Panc1 (cell line): ENCODE results near the gene PHKB. TPM values are rescaled to one million over a fixed set of nuclear protein-coding genes. Genes with fewer than 3 reads are reported as not detected.
"Not testable (repeated sequence)": the region's sequence is repeated elsewhere in the genome, so short reads cannot be mapped to it uniquely, and the experiment has no call there.

Experiments
- ATAC-seq: fragments of 200-7000 bp; cut with Tn5 transposase; 2 replicates; pipeline ENCODE4 v1.9.1; 2020; ENCODE audit warnings: mild to moderate bottlenecking, moderate library complexity
- BruUV-seq: library from RNA; stranded (reverse); fragments of 400-500 nt; replicated peaks from 2 replicates; lab custom pipeline; 2021; lab: Mats Ljungman, UMichigan
- CTCF ChIA-PET: fragments of 300-600 bp; sonication (Branson Sonifier 250); formaldehyde crosslinking; loops from one replicate; lab custom pipeline; 2022; ENCODE audit warnings: antibody characterized with exemption; lab: Charles Lee
- POLR2A ChIA-PET: fragments of 300-600 bp; sonication (Branson Sonifier 250); formaldehyde crosslinking; loops from one replicate; lab custom pipeline; 2022; ENCODE audit warnings: antibody characterized with exemption; lab: Charles Lee
- DNase-seq: peaks from one replicate; pipeline ENCODE4 v3.0.0-alpha.2; 2010; ENCODE audit warnings: low read depth, low spot score
- H3K27ac ChIP-seq: 2 replicates; pipeline ENCODE4 v1.5.1; 2011; ENCODE audit warnings: mild to moderate bottlenecking, low read length, inconsistent platforms
- H3K27me3 ChIP-seq: fragments of 200-500 bp; sonication (Bioruptor generic); 2 replicates; pipeline ENCODE4 v1.6.0; 2014; ENCODE audit warnings: low read length, inconsistent platforms; ENCODE audit not compliant: control insufficient read depth, insufficient read depth
- H3K36me3 ChIP-seq: fragments of 200-500 bp; sonication (Bioruptor generic); 2 replicates; pipeline ENCODE4 v1.5.1; 2014; ENCODE audit warnings: inconsistent platforms, mild to moderate bottlenecking, low read length, moderate library complexity; ENCODE audit not compliant: control insufficient read depth, insufficient read depth
- H3K4me1 ChIP-seq: 2 replicates; pipeline ENCODE4 v1.5.1; 2011; ENCODE audit warnings: inconsistent platforms, mild to moderate bottlenecking, low read length, moderate library complexity; ENCODE audit not compliant: control insufficient read depth, insufficient read depth
- H3K4me3 ChIP-seq, 2 experiments: 2 replicates each; pipeline ENCODE4 v1.5.1; 2011 to 2012; ENCODE audit warnings: low read depth in 2 of 2, low read length in 2 of 2, mild to moderate bottlenecking in 2 of 2, inconsistent platforms in 1 of 2, moderate library complexity in 1 of 2
- H3K9me3 ChIP-seq: fragments of 200-500 bp; sonication (Bioruptor generic); 2 replicates; pipeline ENCODE4 v1.5.1; 2014; ENCODE audit warnings: low read depth, mild to moderate bottlenecking, inconsistent platforms, low read length, moderate library complexity; ENCODE audit not compliant: control insufficient read depth, insufficient read depth
- POLR2AphosphoS5 ChIP-seq: IDR thresholded peaks from 2 replicates; pipeline ENCODE4 v1.6.1; 2012; ENCODE audit warnings: mild to moderate bottlenecking, low read depth, low read length, moderate library complexity
- TCF7L2 ChIP-seq: IDR thresholded peaks from 2 replicates; pipeline ENCODE4 v1.6.1; 2011; ENCODE audit warnings: mild to moderate bottlenecking, low read depth, low read length, inconsistent platforms
- in situ Hi-C: cut with HindIII; loops from 2 replicates; pipeline ENCODE4 v1.10.0; 2016; ENCODE audit warnings: low sequenced_read_pairs, low pct_unique_long_range_greater_than_20kb
- intact Hi-C: fragments of 100-400 bp; cut with micrococcal nuclease; formaldehyde crosslinking; loops from one replicate; pipeline ENCODE4 v1.10.0; 2022; ENCODE audit not compliant: unreplicated experiment
- total RNA-seq: library from RNA; stranded (reverse); gene quantifications from one replicate; pipeline ENCODE4 v1.2.1, GENCODE V29; 2021; ENCODE audit not compliant: unreplicated experiment
- TF ChIP-seq, protein P1 (sequence below): fragments of 450-650 bp; IDR thresholded peaks from 2 replicates; pipeline ENCODE4 v1.5.1; 2017; ENCODE audit warnings: mild to moderate bottlenecking

PHKB gene
- total RNA-seq, 1 experiment from 2014 or later, result 29.5 TPM

DNA sequence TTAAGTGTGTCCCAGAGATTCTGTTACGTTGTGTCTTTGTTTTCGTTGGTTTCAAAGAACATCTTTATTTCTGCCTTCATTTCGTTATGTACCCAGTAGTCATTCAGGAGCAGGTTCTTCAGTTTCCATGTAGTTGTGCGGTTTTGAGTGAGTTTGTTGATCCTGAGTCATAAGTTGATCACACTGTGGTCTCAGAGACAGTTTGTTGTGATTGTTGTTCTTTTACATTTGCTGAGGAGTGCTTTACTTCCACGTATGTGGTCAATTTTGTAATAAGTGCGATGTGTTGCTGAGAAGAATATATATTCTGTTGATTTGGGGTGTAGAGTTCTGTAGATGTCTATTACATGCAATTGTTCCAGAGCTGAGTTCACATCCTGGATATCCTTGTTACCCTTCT, 83.1 kb downstream of the PHKB start:
- CTCF ChIA-PET, result not testable (repeated sequence)

DNA sequence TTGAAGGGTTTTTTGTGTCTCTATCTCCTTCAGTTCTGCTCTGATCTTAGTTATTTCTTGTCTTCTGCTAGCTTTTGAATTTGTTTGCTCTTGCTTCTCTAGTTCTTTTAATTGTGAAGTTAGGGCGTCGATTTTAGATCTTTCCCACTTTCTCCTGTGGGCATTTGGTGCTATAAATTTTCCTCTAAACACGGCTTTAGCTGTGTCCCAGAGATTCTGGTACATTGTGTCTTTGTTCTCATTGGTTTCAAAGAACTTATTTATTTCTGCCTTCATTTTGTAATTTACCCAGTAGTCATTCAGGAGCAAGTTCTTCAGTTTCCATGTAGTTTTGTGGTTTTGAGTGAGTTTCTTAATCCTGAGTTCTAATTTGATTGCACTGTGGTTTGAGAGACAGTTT, 90.1 kb downstream of the PHKB start:
- DNase-seq, H3K9me3 ChIP-seq, intact Hi-C loops, in situ Hi-C loops, H3K4me1 ChIP-seq, H3K27ac ChIP-seq, CTCF ChIA-PET, BruUV-seq, H3K4me3 ChIP-seq, H3K27me3 ChIP-seq, POLR2A ChIA-PET, ATAC-seq, H3K36me3 ChIP-seq: not testable (repeated sequence)

More for the DNA sequence above, 83.1 kb downstream of the PHKB start:
- H3K36me3 ChIP-seq, H3K4me1 ChIP-seq, H3K27ac ChIP-seq, H3K9me3 ChIP-seq, ATAC-seq, H3K4me3 ChIP-seq, in situ Hi-C loops, intact Hi-C loops, BruUV-seq, POLR2A ChIA-PET, H3K27me3 ChIP-seq, DNase-seq: not testable (repeated sequence)

DNA sequence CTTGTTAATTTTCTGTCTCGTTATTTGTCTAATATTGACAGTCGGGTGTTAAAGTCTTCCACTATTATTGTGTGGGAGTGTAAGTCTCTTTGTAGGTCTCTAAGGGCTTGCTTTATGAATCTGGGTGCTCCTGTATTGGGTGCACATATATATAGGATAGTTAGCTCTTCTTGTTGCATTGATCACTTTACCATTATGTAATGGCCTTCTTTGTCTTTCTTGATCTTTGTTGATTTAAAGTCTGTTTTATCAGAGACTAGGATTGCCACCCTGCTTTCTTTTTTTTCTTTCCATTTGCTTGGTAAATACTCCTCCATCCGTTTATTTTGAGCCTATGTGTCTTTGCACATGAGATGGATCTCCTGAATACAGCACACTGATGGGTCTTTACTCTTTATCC, 90.6 kb downstream of the PHKB start:
- H3K4me3 ChIP-seq, ATAC-seq, intact Hi-C loops, in situ Hi-C loops, CTCF ChIA-PET, H3K27ac ChIP-seq, H3K4me1 ChIP-seq, DNase-seq, H3K9me3 ChIP-seq, POLR2A ChIA-PET, BruUV-seq, H3K27me3 ChIP-seq, H3K36me3 ChIP-seq: not testable (repeated sequence)

DNA sequence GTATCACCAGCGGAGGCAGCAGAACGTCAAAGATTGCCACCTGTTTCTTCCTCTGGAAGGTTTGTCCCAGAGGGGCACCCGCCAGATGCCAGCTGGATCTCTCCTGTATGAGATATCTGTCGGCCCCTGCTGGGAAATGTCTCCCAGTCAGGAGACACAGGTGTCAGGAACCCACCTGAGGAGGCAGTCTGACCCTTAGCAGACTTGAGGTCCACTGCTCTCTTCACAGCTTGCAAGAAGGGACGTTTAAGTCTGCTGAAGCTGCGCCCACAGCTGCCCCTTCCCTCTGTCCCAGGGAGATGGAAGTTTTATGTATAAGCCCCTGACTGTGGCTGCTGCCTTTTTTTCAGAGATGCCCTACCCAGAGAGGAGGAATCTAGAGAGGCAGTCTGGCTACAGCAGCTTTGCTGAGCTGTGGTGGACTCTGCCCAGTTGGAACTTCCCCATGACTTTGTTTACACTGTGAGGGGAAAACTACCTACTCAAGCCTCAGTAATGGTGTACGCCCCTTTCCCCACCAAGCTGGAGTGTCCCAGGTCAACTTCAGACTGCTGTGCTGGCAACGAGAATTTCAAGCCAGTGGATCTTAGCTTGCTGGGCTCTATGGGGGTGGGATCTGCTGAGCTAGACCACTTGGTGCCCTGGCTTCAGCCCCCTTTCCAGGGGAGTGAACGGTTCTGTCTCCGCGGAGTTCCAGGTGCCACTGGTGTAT, 92.9 kb downstream of the PHKB start:
- no peaks in the 10 kb centered on the region for H3K36me3 ChIP-seq
- H3K9me3 ChIP-seq, result no peaks in the 10 kb centered on the region
- ChIA-PET POLR2A (no interaction called here), CTCF (no interaction called here)
- in situ Hi-C loops (no loop called here), intact Hi-C loops (no loop called here)
- BruUV-seq, result no TSS peak
- ATAC-seq, result no peak
- no peak overlapping the region for H3K27ac ChIP-seq
- no peak for DNase-seq
- no peaks in the 10 kb centered on the region for H3K4me1 ChIP-seq
- H3K4me3 ChIP-seq, result no peak overlapping the region
- H3K27me3 ChIP-seq, result no peaks in the 10 kb centered on the region
- TF ChIP-seq, protein P1, sequence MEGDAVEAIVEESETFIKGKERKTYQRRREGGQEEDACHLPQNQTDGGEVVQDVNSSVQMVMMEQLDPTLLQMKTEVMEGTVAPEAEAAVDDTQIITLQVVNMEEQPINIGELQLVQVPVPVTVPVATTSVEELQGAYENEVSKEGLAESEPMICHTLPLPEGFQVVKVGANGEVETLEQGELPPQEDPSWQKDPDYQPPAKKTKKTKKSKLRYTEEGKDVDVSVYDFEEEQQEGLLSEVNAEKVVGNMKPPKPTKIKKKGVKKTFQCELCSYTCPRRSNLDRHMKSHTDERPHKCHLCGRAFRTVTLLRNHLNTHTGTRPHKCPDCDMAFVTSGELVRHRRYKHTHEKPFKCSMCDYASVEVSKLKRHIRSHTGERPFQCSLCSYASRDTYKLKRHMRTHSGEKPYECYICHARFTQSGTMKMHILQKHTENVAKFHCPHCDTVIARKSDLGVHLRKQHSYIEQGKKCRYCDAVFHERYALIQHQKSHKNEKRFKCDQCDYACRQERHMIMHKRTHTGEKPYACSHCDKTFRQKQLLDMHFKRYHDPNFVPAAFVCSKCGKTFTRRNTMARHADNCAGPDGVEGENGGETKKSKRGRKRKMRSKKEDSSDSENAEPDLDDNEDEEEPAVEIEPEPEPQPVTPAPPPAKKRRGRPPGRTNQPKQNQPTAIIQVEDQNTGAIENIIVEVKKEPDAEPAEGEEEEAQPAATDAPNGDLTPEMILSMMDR, result no peak
- TF ChIP-seq POLR2AphosphoS5, result no peak
- TF ChIP-seq TCF7L2, result no peak

DNA sequence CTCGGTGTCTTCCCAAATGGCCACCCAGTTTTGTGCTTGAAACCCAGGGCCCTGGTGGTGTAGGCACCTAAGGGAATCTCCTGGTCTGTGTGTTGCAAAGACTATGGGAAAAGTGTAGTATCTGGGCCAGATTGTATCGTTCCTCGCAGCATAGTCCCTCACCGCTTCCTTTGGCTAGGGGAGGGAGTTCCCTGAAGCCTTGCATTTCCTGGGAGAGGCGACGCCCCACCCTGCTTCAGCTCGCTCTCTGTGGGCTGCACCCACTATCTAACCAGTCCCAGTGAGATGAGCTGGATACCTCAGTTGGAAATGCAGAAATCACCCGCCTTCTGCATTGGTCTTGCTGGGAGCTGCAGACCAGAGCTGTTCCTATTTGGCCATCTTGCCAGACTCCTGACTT, 93.5 kb downstream of the PHKB start:
- in situ Hi-C loops, H3K36me3 ChIP-seq, H3K4me1 ChIP-seq, POLR2A ChIA-PET, ATAC-seq, CTCF ChIA-PET, H3K27ac ChIP-seq, BruUV-seq, H3K27me3 ChIP-seq, H3K9me3 ChIP-seq, H3K4me3 ChIP-seq, DNase-seq, intact Hi-C loops: not testable (repeated sequence)
